Measurements from ENCODE around the gene EXO5. TPM values are rescaled to one million over a fixed set of nuclear protein-coding genes. Genes with fewer than 3 reads are reported as not detected.
A peak's percentile ranks its signal among the peaks of the same experiment; 100 is the strongest.
"Not testable (repeated sequence)": the region's sequence is repeated elsewhere in the genome, so short reads cannot be mapped to it uniquely, and the experiment has no call there.

Gene EXO5
- total RNA-seq, 1 experiment from 2014 or later: 11.5 TPM

DNA sequence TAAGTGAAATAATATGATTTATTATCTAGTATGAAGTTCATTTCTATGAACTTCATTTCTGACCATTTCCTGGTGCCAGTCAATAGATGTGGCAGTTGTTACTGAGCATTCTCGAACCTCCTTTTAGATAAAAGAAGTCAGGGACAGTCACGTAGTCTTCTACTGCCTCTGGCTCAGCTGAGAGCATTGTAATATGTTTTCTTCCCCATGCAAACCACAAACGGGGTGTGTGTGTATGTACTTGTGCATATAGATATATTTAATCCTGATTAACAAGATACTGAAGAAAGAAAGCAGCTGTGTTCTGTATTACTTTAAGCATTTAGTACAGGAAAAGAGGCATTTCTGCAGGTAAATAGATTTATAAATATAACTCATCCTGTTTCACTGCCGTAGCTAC lies 44.5 kb downstream of the EXO5 start:
- no peak for DNase-seq (ENCODE audit: low read depth)

DNA sequence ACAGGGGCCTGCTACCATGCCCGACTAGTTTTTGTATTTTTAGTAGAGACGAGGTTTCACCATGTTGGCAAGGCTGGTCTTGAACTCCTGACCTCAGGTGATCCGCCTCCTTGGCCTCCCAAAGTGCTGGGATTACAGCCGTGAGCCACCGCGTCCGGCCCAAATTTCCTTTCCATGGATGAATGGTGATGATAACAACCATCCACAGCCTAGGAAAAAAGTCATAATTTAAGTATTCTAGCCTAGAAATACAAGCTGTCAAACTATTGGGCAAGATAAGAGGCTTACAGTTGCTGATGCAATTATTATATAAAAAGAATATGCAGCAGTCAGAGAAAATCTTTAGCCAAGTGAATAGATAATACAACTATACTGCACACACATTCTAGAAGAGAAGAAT lies 46.2 kb downstream of the EXO5 start:
- not testable (repeated sequence) for DNase-seq (ENCODE audit: low read depth)

DNA sequence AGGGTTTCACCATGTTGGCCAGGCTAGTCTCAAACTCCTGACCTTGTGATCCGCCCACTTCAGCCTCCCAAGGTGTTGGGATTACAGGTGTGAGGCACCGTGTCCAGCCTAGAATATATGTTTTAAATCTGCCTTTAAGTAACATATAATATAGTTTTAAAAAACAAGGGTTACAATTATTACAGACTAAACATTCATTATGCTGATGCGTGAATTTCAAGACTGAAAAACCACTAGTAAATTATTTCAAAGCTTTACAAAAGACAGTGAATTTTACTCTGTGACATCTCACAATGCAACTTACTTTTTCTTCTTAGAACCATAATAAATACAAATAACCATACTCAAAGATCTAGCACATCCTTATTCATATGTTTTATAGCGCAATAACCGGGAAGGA lies 47.6 kb downstream of the EXO5 start:
- no peak for DNase-seq (ENCODE audit: low read depth)

DNA sequence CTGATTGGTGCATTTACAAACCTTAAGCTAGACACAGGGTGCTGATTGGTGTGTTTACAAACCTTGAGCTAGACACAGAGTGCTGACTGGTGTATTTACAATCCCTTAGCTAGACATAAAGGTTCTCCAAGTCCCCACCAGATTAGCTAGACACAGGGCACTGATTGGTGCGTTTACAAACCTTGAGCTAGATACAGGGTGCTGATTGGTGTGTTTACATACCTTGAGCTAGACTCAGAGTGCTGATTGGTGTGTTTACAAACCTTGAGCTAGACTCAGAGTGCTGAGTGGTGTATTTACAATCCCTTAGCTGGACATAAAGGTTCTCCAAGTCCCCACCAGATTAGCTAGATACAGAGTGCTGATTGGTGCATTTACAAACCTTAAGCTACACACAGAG lies 49.7 kb downstream of the EXO5 start:
- not testable (repeated sequence) for DNase-seq (ENCODE audit: low read depth)

DNA sequence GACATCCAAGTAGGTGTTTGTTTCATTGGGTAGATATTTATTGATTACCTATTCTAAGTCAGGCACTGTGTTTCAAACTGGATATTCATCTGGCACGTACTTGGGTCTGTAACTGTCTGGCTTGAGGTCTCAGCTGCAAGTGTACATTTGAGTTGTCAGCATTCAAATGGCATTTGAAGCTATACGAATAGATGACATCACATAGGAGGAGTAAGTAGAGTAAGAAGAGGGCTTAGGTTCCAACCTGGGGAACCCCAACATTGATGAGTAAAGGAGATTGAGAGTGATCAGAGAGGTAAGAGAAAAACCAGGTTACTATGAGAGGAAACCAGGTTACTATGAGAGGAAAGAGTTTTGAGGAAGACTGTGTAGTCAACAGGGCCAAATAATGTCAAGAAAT lies 53.6 kb downstream of the EXO5 start:
- DNase-seq (ENCODE audit: low read depth): no peak

DNA sequence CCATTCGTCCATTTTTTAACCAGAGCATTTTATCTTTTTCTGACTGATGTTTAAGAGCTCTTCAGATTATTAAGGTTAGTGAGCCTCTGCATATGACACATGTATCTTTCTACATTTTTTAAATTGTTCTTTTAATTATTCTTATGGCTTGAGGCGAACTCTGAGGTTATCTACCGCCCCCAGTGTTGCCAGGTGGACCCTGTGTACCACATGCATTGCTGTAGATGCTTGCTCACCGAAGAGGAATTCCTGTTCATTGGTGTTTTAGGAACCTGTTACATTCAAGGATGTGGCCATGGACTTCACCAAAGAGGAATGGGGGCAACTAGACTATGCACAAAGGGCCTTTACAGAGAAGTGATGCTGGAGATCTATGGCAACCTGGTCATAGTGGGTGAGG lies 54.7 kb downstream of the EXO5 start:
- peak; percentile 5 for DNase-seq (ENCODE audit: low read depth)

DNA sequence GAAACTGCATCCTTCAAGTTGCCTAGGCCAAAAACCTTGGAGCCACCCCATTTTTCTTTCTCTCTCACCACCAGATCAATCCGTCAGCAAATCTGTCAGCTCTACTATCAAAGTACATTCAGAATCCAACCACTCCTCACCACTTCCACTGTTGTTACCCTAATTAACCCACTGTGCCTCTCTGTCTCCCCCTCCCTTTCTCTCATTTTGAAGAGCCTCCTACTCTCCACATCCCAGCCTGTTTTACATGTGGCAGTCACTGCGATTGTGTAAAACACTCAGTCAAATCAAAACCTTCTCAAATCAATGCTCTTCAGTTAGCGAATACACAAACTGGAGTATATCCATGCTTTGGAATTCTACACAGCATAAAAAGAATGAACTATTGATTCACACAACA lies 55.9 kb downstream of the EXO5 start:
- no peak for DNase-seq (ENCODE audit: low read depth)

DNA sequence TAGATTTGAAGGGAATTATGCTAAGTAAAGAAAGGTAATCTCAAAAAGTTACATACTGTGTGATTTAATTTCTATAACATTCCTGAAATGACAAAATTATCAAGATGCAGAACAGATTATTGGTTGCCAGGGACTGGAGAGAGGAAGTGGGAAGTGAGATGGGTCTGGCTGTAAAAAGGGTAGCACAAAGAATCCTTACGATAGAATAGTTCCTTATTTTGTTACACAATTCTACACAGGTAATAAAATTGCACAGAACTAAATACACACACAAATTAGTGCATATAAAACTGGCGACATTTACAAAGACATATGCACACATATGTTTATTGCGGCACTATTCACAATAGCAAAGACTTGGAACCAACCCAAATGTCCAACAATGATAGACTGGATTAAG lies 56.3 kb downstream of the EXO5 start:
- DNase-seq (ENCODE audit: low read depth): no peak

Other genes with a start within 250 kb of the EXO5 start
- 0.12 and 0.68 TPM in 2 replicates for gene COL9A2, start 191.5 kb upstream of the EXO5 start, total RNA-seq (2014; rRNA removed; shearing (Covaris generic))
- 23.6 and 24.4 TPM in 2 replicates for gene SMAP2, start 135.0 kb upstream of the EXO5 start, total RNA-seq (2014; rRNA removed; shearing (Covaris generic))
- 2.8 and 3.1 TPM in 2 replicates for gene ZFP69B, start 58.3 kb upstream of the EXO5 start, total RNA-seq (2014; rRNA removed; shearing (Covaris generic))
- 4.9 and 6.3 TPM in 2 replicates for gene ZFP69, start 31.5 kb upstream of the EXO5 start, total RNA-seq (2014; rRNA removed; shearing (Covaris generic))
- gene ZNF684, start 22.9 kb downstream of the EXO5 start, total RNA-seq (2014; rRNA removed; shearing (Covaris generic)): 7.6 and 9.7 TPM in 2 replicates
- 0.84 and 2.1 TPM in 2 replicates for gene RIMS3, start 156.9 kb downstream of the EXO5 start, total RNA-seq (2014; rRNA removed; shearing (Covaris generic))
- gene NFYC, start 182.9 kb downstream of the EXO5 start, total RNA-seq (2014; rRNA removed; shearing (Covaris generic)): 26.1 and 42.6 TPM in 2 replicates